NB4 (cell line): ENCODE data around the gene SGTA.

Source experiments
- CTCF ChIP-seq: IDR thresholded peaks from one replicate; pipeline ENCODE4 v1.5.1; 2012; ENCODE audit warnings: low read depth, low read length
- MYC ChIP-seq: IDR thresholded peaks from 2 replicates; pipeline ENCODE4 v1.6.1; 2011; ENCODE audit warnings: low read depth, low read length
- POLR2A ChIP-seq: IDR thresholded peaks from 2 replicates; pipeline ENCODE4 v1.6.1; 2011; ENCODE audit warnings: mild to moderate bottlenecking; ENCODE audit not compliant: insufficient read length; ENCODE audit errors: extremely low read depth

GRCh38 chr19:2720777-2721569 is 62.1 kb downstream of the SGTA start, which contains the start of gene DIRAS1:
- TF ChIP-seq CTCF (no peak), MYC (no peak), POLR2A (no peak)
